Stimulated activated CD4-positive, alpha-beta T cell treated with anti-CD3 and anti-CD28 coated beads, Interleukin-4, amount 100 ng/mL, for 4 hours (primary cell): Measurements from ENCODE around the gene RPL13.
A peak's percentile ranks its signal among the peaks of the same experiment; 100 is the strongest.

Source experiments
- DNase-seq, 2 experiments: peaks; one replicate each; pipeline ENCODE4 v3.0.0-alpha.2; 2020

RPL13 gene

GRCh38 chr16:89600956-89601355, 40.5 kb downstream of the RPL13 start:
- no peak for DNase-seq

- DNase-seq = no peak
Measured at GRCh38 chr16:89601906-89602272, 41.4 kb downstream of the RPL13 start.

GRCh38 chr16:89602273-89602951, 41.9 kb downstream of the RPL13 start:
- DNase-seq = peak; percentile 64 to 81

- no peak for DNase-seq
Measured at GRCh38 chr16:89602952-89603590, 42.6 kb downstream of the RPL13 start.

- DNase-seq = no peak
Measured at GRCh38 chr16:89604764-89605163, 44.3 kb downstream of the RPL13 start.

GRCh38 chr16:89605186-89605970, 44.9 kb downstream of the RPL13 start:
- DNase-seq = no peak

GRCh38 chr16:89606006-89606405, 45.5 kb downstream of the RPL13 start:
- no peak for DNase-seq

GRCh38 chr16:89607453-89607852, 47.0 kb downstream of the RPL13 start:
- DNase-seq = no peak

GRCh38 chr16:89607937-89608740, 47.7 kb downstream of the RPL13 start:
- DNase-seq = no peak

GRCh38 chr16:89610108-89610453, 49.6 kb downstream of the RPL13 start:
- no peak for DNase-seq

- DNase-seq = no peak
Measured at GRCh38 chr16:89612415-89613166, 52.1 kb downstream of the RPL13 start.

- no peak for DNase-seq
Measured at GRCh38 chr16:89613231-89613953, 52.9 kb downstream of the RPL13 start, which contains the start of gene DPEP1. DPEP1 (plus strand) TSS chr16:89613642; CDS start chr16:89630411, 16,769 bp downstream.

- no peak for DNase-seq
Measured at GRCh38 chr16:89613954-89614459, 53.5 kb downstream of the RPL13 start.
